T-cell (primary cell): ENCODE results near the gene ARMC7. TPM values are rescaled to one million over a fixed set of nuclear protein-coding genes. Genes with fewer than 3 reads are reported as not detected.

ENCODE experiments used
- ATAC-seq, 4 experiments: fragments of 200-7000 bp in 3 of 4; fragments of 150-1000 bp in 1 of 4; cut with Tn5 transposase; replicated peaks in 1 of 4; 1 replicate in 3 of 4; 2 replicates in 1 of 4; pipeline ENCODE4 v1.10.0; 2021; ENCODE audit warnings: moderate library complexity in 3 of 4, mild to moderate bottlenecking in 2 of 4, moderate number of reproducible peaks in 1 of 4
- CTCF ChIA-PET, 2 donors: fragments of 300-600 bp; sonication (Branson Sonifier 250); formaldehyde crosslinking; loops; one replicate each; lab custom pipeline; 2022; ENCODE audit warnings: antibody characterized with exemption in 2 of 2; lab: Charles Lee
- POLR2A ChIA-PET, 2 donors: fragments of 300-600 bp; sonication (Branson Sonifier 250); formaldehyde crosslinking; loops; one replicate each; lab custom pipeline; 2022; ENCODE audit warnings: antibody characterized with exemption in 2 of 2; lab: Charles Lee
- DNase-seq, 35 experiments: peaks; one replicate each; pipeline versions ENCODE4 v3.0.0 to v3.0.0-alpha.2; 2013 to 2023
- H3K27ac ChIP-seq: one replicate; pipeline ENCODE4 v1.5.1; 2013; ENCODE audit warnings: low read length
- H3K27me3 ChIP-seq, 2 experiments: replicated peaks in 1 of 2; 1 replicate in 1 of 2; 2 replicates in 1 of 2; pipeline versions ENCODE4 v1.6.1 to v1.7.0; 2013; ENCODE audit warnings: low read length in 1 of 2, mixed read lengths in 1 of 2; ENCODE audit not compliant: control insufficient read depth in 2 of 2, insufficient read depth in 2 of 2; ENCODE audit errors: extremely low read depth in 1 of 2
- H3K36me3 ChIP-seq, 2 donors: 1 replicate in 1 of 2; 2 replicates in 1 of 2; pipeline versions ENCODE4 v1.6.1 to v1.7.0; 2013; ENCODE audit warnings: low read length in 1 of 2; ENCODE audit not compliant: control insufficient read depth in 2 of 2, insufficient read depth in 1 of 2; ENCODE audit errors: extremely low read depth in 1 of 2
- H3K4me1 ChIP-seq, 2 experiments: 1 replicate in 1 of 2; 2 replicates in 1 of 2; pipeline versions ENCODE4 v1.6.1 to v1.7.0; 2013; ENCODE audit warnings: low read length in 2 of 2, mixed read lengths in 1 of 2; ENCODE audit not compliant: insufficient read depth in 2 of 2, control insufficient read depth in 1 of 2; ENCODE audit errors: extremely low read depth in 1 of 2
- H3K4me3 ChIP-seq, 2 donors: 1 replicate in 1 of 2; 2 replicates in 1 of 2; pipeline versions ENCODE4 v1.5.1 to v1.7.0; 2013; ENCODE audit warnings: mild to moderate bottlenecking in 2 of 2, low read length in 1 of 2, moderate library complexity in 1 of 2; ENCODE audit not compliant: control insufficient read depth in 1 of 2; ENCODE audit errors: extremely low read depth in 1 of 2
- H3K9me3 ChIP-seq: 2 replicates; pipeline ENCODE4 v1.7.0; 2013
- H3K27ac Mint-ChIP-seq, 2 donors: one replicate each; pipeline ENCODE4 v1.8.0; 2020 to 2021; ENCODE audit warnings: mild to moderate bottlenecking in 2 of 2, mixed read lengths in 2 of 2
- H3K27me3 Mint-ChIP-seq, 2 donors: one replicate each; pipeline ENCODE4 v1.8.0; 2021 to 2022; ENCODE audit warnings: mixed read lengths in 2 of 2
- H3K36me3 Mint-ChIP-seq: one replicate; pipeline ENCODE4 v1.8.0; 2021; ENCODE audit warnings: mixed read lengths
- H3K4me1 Mint-ChIP-seq, 3 donors: one replicate each; pipeline ENCODE4 v1.8.0; 2020 to 2022; ENCODE audit warnings: mixed read lengths in 3 of 3, mild to moderate bottlenecking in 1 of 3
- H3K4me3 Mint-ChIP-seq, 3 donors: one replicate each; pipeline ENCODE4 v1.8.0; 2020 to 2022; ENCODE audit warnings: mild to moderate bottlenecking in 3 of 3, mixed read lengths in 3 of 3, moderate library complexity in 3 of 3
- H3K9me3 Mint-ChIP-seq, 3 donors: one replicate each; pipeline ENCODE4 v1.8.0; 2020 to 2022; ENCODE audit warnings: mixed read lengths in 3 of 3
- WGBS: methylation state at CpG from one replicate; pipeline ENCODE4 v1.1.5; 2013; ENCODE audit warnings: missing lambda C conversion rate; ENCODE audit not compliant: insufficient coverage; 5-methylcytosine and 5-hydroxymethylcytosine counted together
- total RNA-seq, 35 experiments: library from RNA in 6 of 35; stranded (reverse) in 6 of 35; fragments of 120-200 nt in 1 of 35; gene quantifications; one replicate each; pipeline versions ENCODE4 v1.2.1 to v1.2.4 and lab custom pipeline; 2013 to 2026

Gene ARMC7
- total RNA-seq, 5 donors from 2014 or later (not counting 1 experiment from before 2014, with no cell fraction given) = 8.9 to 23.9 (median 18.8) TPM

GRCh38 chr17:75111777-75112335 lies 2.1 kb downstream of the ARMC7 start:
- no peaks in the 10 kb centered on the region for H3K9me3 Mint-ChIP-seq
- no peak for ATAC-seq
- no peak for DNase-seq
- Histone ChIP-seq H3K27ac (no peak overlapping the region), H3K4me1 (peaks cover 13 to 53% of the 10 kb centered on the region in 2 experiments), H3K4me3 (no peak overlapping the region), H3K27me3 (no peaks in the 10 kb centered on the region), H3K9me3 (no peaks in the 10 kb centered on the region), H3K36me3 (peaks cover 4% of the 10 kb centered on the region in 2 donors)
- H3K27me3 Mint-ChIP-seq = no peaks in the 10 kb centered on the region
- peaks cover 7% of the 10 kb centered on the region for H3K36me3 Mint-ChIP-seq
- 95% methylated on average over 7 of the region's 7 CpGs for WGBS
- CTCF ChIA-PET = interaction anchor here (0.5 to 4.0 kb wide), 9 partner anchors 8 to 300 kb away, joined by 3 to 26 read pairs (median 4); no protein-coding TSS in a partner anchor
- H3K4me1 Mint-ChIP-seq = peaks cover 46 to 48% (median 47%) of the 10 kb centered on the region in 3 donors
- peak overlapping the region; percentile 63 to 82 for H3K27ac Mint-ChIP-seq
- POLR2A ChIA-PET = interaction anchor here in 1 of 2 donors (0.6 kb wide), 1 partner anchor 150 kb away, joined by 4 read pairs; no protein-coding TSS in a partner anchor
- H3K4me3 Mint-ChIP-seq = peak overlapping the region; percentile 29 to 83 (median 59)

GRCh38 chr17:75113798-75114551 lies 4.2 kb downstream of the ARMC7 start:
- ChIA-PET POLR2A (interaction anchor here (0.5 to 1.0 kb wide), 6 partner anchors 18 to 266 kb away, joined by 3 to 5 read pairs (median 3); no protein-coding TSS in a partner anchor), CTCF (interaction anchor here (0.5 to 4.5 kb wide), 41 partner anchors 8 to 740 kb away, joined by 3 to 78 read pairs (median 5); partner anchors contain the start of genes MIF4GD (in 2 of the 2), NT5C (in 2 of the 2), JPT1 (in 1 of the 2) and MRPL58 (in 1 of the 2))
- H3K36me3 ChIP-seq = peaks cover 4 to 16% of the 10 kb centered on the region in 2 donors
- ATAC-seq (peak; percentile 69 to 72 (median 71)), DNase-seq (peak; percentile 68 to 96 (median 86))
- peak overlapping the region; percentile 65 to 78 for H3K4me3 ChIP-seq
- no peaks in the 10 kb centered on the region for H3K9me3 ChIP-seq
- peak overlapping the region; percentile 72 for H3K27ac ChIP-seq
- Mint-ChIP-seq H3K4me3 (peak overlapping the region; percentile 80 to 88 (median 87)), H3K27ac (peak overlapping the region; percentile 89 to 95), H3K36me3 (peaks cover 16% of the 10 kb centered on the region), H3K4me1 (peaks cover 38 to 50% (median 43%) of the 10 kb centered on the region in 3 donors), H3K9me3 (no peaks in the 10 kb centered on the region), H3K27me3 (no peaks in the 10 kb centered on the region)
- 4% methylated on average over 21 of the region's 22 CpGs for WGBS
- H3K27me3 ChIP-seq = no peaks in the 10 kb centered on the region
- H3K4me1 ChIP-seq = peaks cover 13 to 48% of the 10 kb centered on the region in 2 experiments

- H3K9me3 ChIP-seq = no peaks in the 10 kb centered on the region
- Mint-ChIP-seq H3K36me3 (peaks cover 18% of the 10 kb centered on the region), H3K9me3 (no peaks in the 10 kb centered on the region), H3K27ac (peak overlapping the region; percentile 89 to 95), H3K4me3 (peak overlapping the region; percentile 80 to 88 (median 87)), H3K4me1 (peaks cover 37 to 49% (median 43%) of the 10 kb centered on the region in 3 donors), H3K27me3 (no peaks in the 10 kb centered on the region)
- ChIA-PET POLR2A (interaction anchor here (0.6 to 1.0 kb wide), 6 partner anchors 53 to 126 kb away, joined by 3 to 11 read pairs (median 3); no protein-coding TSS in a partner anchor), CTCF (interaction anchor here (0.5 to 4.5 kb wide), 40 partner anchors 8 to 739 kb away, joined by 3 to 78 read pairs (median 6); partner anchors contain the start of genes MIF4GD (in 2 of the 2), NT5C (in 2 of the 2), JPT1 (in 1 of the 2) and MRPL58 (in 1 of the 2))
- H3K4me1 ChIP-seq = peaks cover 10 to 43% of the 10 kb centered on the region in 2 experiments
- peaks cover 4 to 19% of the 10 kb centered on the region in 2 donors for H3K36me3 ChIP-seq
- H3K4me3 ChIP-seq = peak overlapping the region; percentile 65 to 78
- H3K27me3 ChIP-seq = no peaks in the 10 kb centered on the region
- ATAC-seq = no peak
- 35% methylated on average over 8 of the region's 19 CpGs for WGBS
- peak in 1 of 35 experiments; percentile 10 for DNase-seq
- H3K27ac ChIP-seq = peak overlapping the region; percentile 72
These were observed 5.0 kb downstream of the ARMC7 start for GRCh38 chr17:75114552-75115314.

GRCh38 chr17:75115555-75115954 lies 5.8 kb downstream of the ARMC7 start:
- ChIA-PET POLR2A (no interaction called here), CTCF (interaction anchor here (0.6 to 4.5 kb wide), 8 partner anchors 16 to 296 kb away, joined by 3 to 78 read pairs (median 8); partner anchors contain the start of genes MRPL58 (in 1 of the 2) and NT5C (in 1 of the 2))
- peak overlapping the region in 2 of 3 donors; percentile 9 to 80 for H3K4me3 Mint-ChIP-seq

DNA sequence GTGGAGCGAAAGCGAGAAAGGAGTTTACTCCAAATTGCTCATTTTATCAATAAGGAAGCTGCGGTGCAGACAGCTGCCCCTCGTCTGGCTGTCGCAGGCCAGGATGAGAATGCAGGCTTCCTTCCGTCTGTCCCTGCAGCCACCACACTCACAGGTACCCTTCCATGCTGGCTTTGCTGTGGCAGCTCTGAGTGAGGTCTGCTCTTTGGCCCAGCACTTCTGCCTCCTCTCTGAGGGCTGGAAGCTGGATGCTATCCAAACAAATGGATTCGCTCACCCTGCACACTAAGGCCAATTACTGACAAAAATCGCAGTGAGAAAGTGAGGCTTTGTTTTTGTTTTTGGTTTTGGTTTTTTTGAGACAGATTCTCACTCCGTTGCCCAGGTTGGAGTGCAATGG lies 7.0 kb downstream of the ARMC7 start:
- Mint-ChIP-seq H3K36me3 (peaks cover 28% of the 10 kb centered on the region), H3K27ac (no peak overlapping the region), H3K4me1 (peaks cover 21 to 38% (median 31%) of the 10 kb centered on the region in 3 donors), H3K9me3 (no peaks in the 10 kb centered on the region), H3K27me3 (no peaks in the 10 kb centered on the region), H3K4me3 (no peak overlapping the region)
- Histone ChIP-seq H3K4me3 (no peak overlapping the region), H3K27me3 (no peaks in the 10 kb centered on the region), H3K9me3 (no peaks in the 10 kb centered on the region), H3K4me1 (peaks cover 6 to 26% of the 10 kb centered on the region in 2 experiments), H3K36me3 (peaks cover 4 to 28% of the 10 kb centered on the region in 2 donors), H3K27ac (no peak overlapping the region)
- DNase-seq (no peak), ATAC-seq (no peak)
- CTCF ChIA-PET = interaction anchor here (0.6 to 4.5 kb wide), 4 partner anchors 15 to 86 kb away, joined by 3 to 78 read pairs (median 4); partner anchors contain the start of gene NT5C (in 1 of the 2)
- WGBS = 95% methylated on average over 5 of the region's 9 CpGs
- POLR2A ChIA-PET = no interaction called here

More at GRCh38 chr17:75115555-75115954, 5.8 kb downstream of the ARMC7 start:
- no peaks in the 10 kb centered on the region for H3K9me3 ChIP-seq
- DNase-seq (no peak), ATAC-seq (no peak)
- Mint-ChIP-seq H3K9me3 (no peaks in the 10 kb centered on the region), H3K4me1 (peaks cover 33 to 48% (median 40%) of the 10 kb centered on the region in 3 donors), H3K36me3 (peaks cover 22% of the 10 kb centered on the region), H3K27ac (no peak overlapping the region), H3K27me3 (no peaks in the 10 kb centered on the region)
- no peak overlapping the region for H3K27ac ChIP-seq
- peaks cover 4 to 23% of the 10 kb centered on the region in 2 donors for H3K36me3 ChIP-seq
- no peak overlapping the region for H3K4me3 ChIP-seq
- H3K4me1 ChIP-seq = peaks cover 10 to 38% of the 10 kb centered on the region in 2 experiments
- H3K27me3 ChIP-seq = no peaks in the 10 kb centered on the region
